Endometrial microvascular endothelial cells (primary cell): Measurements from ENCODE around the gene NAA80. TPM values are rescaled to one million over a fixed set of nuclear protein-coding genes. Genes with fewer than 3 reads are reported as not detected.
"Not testable (repeated sequence)": the region's sequence is repeated elsewhere in the genome, so short reads cannot be mapped to it uniquely, and the experiment has no call there.

Experiments
- in situ Hi-C: cut with HindIII; loops from 2 replicates; pipeline ENCODE4 v1.10.0; 2017; ENCODE audit warnings: low sequenced_read_pairs, low pct_unique_long_range_greater_than_20kb; ENCODE audit errors: inconsistent ontology term
- total RNA-seq: library from RNA; depleted of rRNA; stranded (reverse); fragments of >200 nt; gene quantifications from one replicate; pipeline ENCODE4 v1.2.3, GENCODE V29; 2015; ENCODE audit errors: inconsistent ontology term

NAA80 gene
- total RNA-seq, 1 donor from 2014 or later: 11.2 TPM

- in situ Hi-C loops: no loop called here
Observed at GRCh38 chr3:50319181-50319893, 20.1 kb upstream of the NAA80 start.

DNA sequence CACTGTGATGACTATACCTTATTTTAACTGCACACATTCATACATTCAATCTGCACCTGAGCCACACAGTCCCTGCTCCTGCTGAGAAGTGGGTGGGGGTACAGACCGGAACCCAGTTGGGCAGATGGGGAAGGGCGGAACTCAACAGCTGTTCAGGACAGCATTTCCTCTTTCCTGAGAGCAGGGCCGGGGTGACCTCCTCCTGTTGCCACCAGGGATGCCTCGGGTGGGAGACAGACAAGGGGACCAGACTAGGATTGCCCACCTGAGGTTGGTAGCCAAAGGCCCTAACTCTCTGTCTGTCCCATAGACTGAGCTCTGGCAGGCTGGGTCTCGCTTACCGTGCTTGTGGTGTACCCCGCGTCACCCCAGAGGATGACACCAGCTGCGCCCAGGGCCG, 19.4 kb upstream of the NAA80 start:
- in situ Hi-C loops: no loop called here

DNA sequence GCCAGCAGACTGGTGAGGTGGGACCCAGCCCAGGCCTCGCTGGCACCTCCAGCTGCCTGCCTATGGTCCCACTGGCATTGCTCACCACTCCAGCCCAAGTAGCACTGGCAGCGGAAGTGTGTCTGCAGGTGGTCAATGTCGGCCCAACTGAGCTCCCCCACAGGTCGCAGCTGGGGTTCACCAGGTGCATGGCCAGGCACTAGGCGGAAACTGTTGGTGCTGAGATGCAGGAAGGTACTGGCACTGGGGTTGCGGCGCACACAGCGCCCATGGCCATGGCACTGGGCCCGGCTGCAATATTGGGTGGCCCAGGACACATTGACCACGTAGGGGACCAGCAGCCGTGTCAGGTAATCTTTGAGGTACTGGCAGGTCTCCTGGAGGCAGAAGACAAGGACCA, 19.0 kb upstream of the NAA80 start:
- in situ Hi-C loops: no loop called here

GRCh38 chr3:50317300-50317699, 18.1 kb upstream of the NAA80 start:
- in situ Hi-C loops: no loop called here

- in situ Hi-C loops: no loop called here
Observed at GRCh38 chr3:50316657-50317242, 17.5 kb upstream of the NAA80 start.

- in situ Hi-C loops: no loop called here
Observed at GRCh38 chr3:50314816-50315215, 15.6 kb upstream of the NAA80 start.

DNA sequence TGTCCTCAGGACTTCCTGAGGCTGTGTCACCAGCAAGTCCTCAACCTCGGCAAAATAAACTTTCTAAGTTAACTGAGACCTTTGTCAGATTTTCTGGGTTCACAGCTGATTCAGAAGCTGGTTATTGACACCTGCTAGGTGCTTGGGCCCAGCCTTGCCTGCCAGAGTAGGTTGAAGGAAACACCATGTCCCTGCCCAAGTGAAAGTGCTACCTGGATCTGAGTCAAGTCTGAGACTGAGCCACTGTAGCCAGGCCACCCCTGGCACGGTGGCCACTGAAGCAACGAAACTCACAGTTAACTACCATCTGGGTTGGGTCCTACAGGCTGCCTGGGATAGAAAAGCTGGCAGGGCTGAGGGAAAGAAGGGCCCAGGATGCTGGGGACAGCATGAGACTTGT, 15.1 kb upstream of the NAA80 start:
- in situ Hi-C loops: no loop called here

GRCh38 chr3:50312041-50312440, 12.8 kb upstream of the NAA80 start:
- in situ Hi-C loops: not testable (repeated sequence)

- in situ Hi-C loops: no loop called here
Observed at GRCh38 chr3:50304601-50305000, 5.4 kb upstream of the NAA80 start.

DNA sequence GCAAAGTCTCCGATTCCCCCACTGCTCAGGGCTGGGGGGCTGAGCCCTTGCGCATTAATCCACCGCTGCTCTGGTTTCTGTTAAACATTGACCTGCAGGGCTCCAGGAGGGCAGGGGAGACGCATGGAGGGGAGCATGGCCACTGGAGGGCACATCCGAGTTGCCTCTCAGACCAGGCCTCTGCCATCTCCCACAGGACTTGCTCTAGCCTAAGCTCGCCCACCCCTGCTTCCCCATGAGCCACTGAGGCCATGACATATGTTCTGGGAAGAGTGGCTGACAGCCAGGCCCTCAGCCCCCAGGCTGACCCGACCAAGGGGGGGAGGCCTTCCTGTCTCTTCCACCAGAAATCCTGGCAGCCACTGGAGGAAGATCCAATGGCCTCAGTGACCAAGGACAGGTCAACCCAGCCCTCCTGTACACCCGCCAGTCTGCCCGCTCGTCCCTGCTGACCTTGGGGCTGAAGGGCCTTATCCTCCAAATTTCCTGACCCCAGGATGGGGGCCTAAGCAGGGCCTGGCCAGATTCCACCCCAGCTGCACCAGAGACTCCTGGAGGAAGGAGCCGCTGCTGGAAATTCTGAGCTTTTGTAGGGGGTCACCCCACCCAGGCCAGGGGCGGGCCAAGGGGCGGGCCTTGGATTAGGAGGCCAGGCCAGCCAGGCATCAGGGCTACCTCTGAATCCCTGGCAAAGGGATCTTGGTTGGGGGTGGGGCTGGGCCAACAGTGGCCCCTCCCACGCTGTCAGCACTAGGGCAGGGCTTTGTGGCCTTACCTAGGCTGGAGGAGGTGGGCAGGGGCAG, 4.0 kb upstream of the NAA80 start, which contains the start of gene HYAL1:
Gene HYAL1, minus strand, starts transcription at position 562 of the 803 bp plus-strand sequence. CDS start 618 bp downstream, outside the sequence.
- in situ Hi-C loops: no loop called here

DNA sequence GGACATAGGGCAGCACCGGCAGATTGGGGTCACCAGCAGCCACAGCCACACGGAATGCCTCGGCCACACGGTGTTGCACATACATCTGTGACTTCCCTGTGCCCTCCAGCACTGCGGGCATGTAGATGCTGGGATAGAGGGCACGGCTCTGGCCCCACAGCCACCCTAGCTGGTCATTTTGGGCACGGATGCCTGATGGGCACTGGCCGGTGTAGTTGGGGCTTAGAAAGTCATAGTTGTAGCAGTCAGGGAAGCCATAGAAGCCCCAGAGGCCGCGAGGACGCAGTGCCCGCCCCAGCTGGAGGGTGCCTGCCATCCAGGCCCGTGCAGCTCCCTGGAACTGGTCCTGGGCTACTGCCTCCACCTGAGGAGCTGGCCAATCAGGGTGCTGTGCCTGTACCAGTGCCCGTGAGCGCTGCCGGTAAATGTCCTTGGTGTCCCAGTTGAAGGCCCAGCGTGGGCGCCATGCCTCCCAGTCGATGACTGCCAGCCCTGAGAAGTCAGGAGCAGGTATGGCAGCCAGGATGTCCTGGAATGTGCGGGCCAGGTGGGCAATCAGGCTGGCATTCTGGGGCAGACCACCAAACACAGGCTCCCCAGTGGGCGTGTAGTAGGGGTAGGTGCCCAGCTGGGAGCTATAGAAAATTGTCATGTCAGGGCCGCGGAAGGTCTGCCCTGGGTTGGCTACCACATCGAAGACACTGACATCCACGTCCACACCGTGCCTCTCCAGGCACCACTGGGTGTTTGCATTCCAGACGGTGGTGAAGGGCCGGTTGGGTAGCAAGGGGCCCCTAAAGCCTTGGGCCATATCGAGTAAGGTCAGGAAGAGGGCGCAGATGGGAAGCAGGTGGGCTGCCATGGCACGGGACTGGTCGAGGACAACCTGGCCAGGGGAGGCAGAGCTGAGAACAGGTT, 3.1 kb upstream of the NAA80 start:
- in situ Hi-C loops: no loop called here

DNA sequence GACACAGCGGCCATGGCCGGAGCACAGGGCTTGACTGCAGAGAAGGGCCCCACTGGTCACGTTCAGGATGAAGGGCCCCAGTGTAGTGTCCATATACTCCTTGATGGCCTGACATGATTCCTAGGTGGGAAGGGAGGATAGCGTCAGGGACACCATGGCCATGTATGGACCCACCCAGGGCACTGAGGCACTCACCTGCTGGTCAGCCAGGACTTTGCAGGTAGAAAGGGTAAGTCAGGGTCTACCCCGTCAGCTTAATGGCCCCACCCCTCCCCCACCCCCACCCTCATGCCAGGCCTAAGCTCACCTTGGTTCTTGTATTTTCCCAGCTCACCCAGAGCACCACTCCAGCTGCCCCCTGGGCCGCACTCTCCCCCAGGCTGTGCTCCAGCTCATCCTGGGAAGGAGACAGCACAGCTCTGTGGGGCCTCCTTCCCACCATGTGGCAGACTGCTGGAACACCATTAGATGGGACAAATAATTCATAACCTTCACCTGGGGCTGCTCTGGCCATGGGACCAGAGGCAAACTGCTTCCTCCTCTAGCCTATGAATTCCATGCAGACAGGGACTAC, 1.6 kb upstream of the NAA80 start:
- in situ Hi-C loops: no loop called here

- in situ Hi-C loops: no loop called here
Observed at GRCh38 chr3:50299929-50300680, 900 bp upstream of the NAA80 start.

GRCh38 chr3:50299638-50299928, 378 bp upstream of the NAA80 start:
- in situ Hi-C loops: no loop called here

- in situ Hi-C loops: no loop called here
Observed at GRCh38 chr3:50297896-50298725, 1.1 kb downstream of the NAA80 start.

GRCh38 chr3:50297384-50297775, 1.8 kb downstream of the NAA80 start:
- in situ Hi-C loops: no loop called here

GRCh38 chr3:50296721-50297383, 2.4 kb downstream of the NAA80 start:
- in situ Hi-C loops: no loop called here
